Transverse colon (tissue), 4 donors: ENCODE measurements around the gene PPP1R3G. TPM values are rescaled to one million over a fixed set of nuclear protein-coding genes. Genes with fewer than 3 reads are reported as not detected.

Experiments
- DNase-seq: peaks from one replicate; pipeline ENCODE4 v3.0.0-alpha.2; 2019
- H3K27ac ChIP-seq, 4 donors: fragments of 200-600 bp; sonication (generic); 2 replicates each; pipeline ENCODE4 v1.5.1; 2016 to 2018; ENCODE audit warnings: inconsistent platforms in 4 of 4
- H3K27me3 ChIP-seq: fragments of 200-600 bp; sonication (generic); 2 replicates; pipeline ENCODE4 v1.5.1; 2017; ENCODE audit warnings: inconsistent platforms
- H3K36me3 ChIP-seq, 4 donors: fragments of 200-600 bp; sonication (generic); 2 replicates each; pipeline ENCODE4 v1.5.1; 2017 to 2019; ENCODE audit warnings: inconsistent platforms in 4 of 4
- H3K4me1 ChIP-seq, 4 donors: fragments of 200-600 bp; sonication (generic); 2 replicates each; pipeline ENCODE4 v1.5.1; 2017 to 2020; ENCODE audit warnings: inconsistent platforms in 4 of 4
- H3K4me3 ChIP-seq, 4 donors: fragments of 200-600 bp; sonication (generic); 1 replicate in 1 of 4; 2 replicates in 3 of 4; pipeline versions ENCODE4 v1.5.1 to v1.6.1; 2017 to 2019; ENCODE audit warnings: inconsistent platforms in 4 of 4
- H3K9me3 ChIP-seq, 2 donors: fragments of 200-600 bp; sonication (generic); 2 replicates each; pipeline ENCODE4 v1.5.1; 2017 to 2019; ENCODE audit warnings: inconsistent platforms in 2 of 2
- CTCF ChIP-seq, 5 experiments: fragments of 200-600 bp in 3 of 5; fragments of 450-650 bp in 2 of 5; sonication (generic) in 3 of 5; IDR thresholded peaks; 1 replicate in 2 of 5; 2 replicates in 3 of 5; pipeline ENCODE4 v1.5.1; 2016 to 2017; ENCODE audit warnings: antibody characterized with exemption in 5 of 5, inconsistent platforms in 3 of 5, mild to moderate bottlenecking in 2 of 5, moderate library complexity in 1 of 5
- EP300 ChIP-seq: sonication (generic); formaldehyde crosslinking; IDR thresholded peaks from one replicate; pipeline ENCODE4 v1.6.1; 2017; ENCODE audit warnings: antibody characterized with exemption, low read depth
- POLR2A ChIP-seq: fragments of 450-650 bp; IDR thresholded peaks from one replicate; pipeline ENCODE4 v1.6.1; 2016; ENCODE audit warnings: antibody characterized with exemption, mild to moderate bottlenecking, moderate library complexity
- POLR2AphosphoS5 ChIP-seq, 3 donors: sonication (generic); formaldehyde crosslinking; IDR thresholded peaks; one replicate each; pipeline ENCODE4 v1.6.1; 2016; ENCODE audit warnings: antibody characterized with exemption in 3 of 3
- WGBS, 2 donors: methylation state at CpG; one replicate each; pipeline ENCODE4 v1.1.5; 2018; ENCODE audit warnings: low coverage in 1 of 2; 5-methylcytosine and 5-hydroxymethylcytosine counted together
- in situ Hi-C, 4 donors: fragments of 200-750 bp; cut with MboI; loops; one replicate each; pipeline versions ENCODE4 v1.15.0 to v1.15.1; 2017; ENCODE audit warnings: low sequenced_read_pairs in 3 of 4, low pct_ligation_motif_present in 1 of 4, low pct_unique_long_range_greater_than_20kb in 1 of 4
- intact Hi-C: fragments of 100-400 bp; cut with DNase I; formaldehyde crosslinking; loops from one replicate; pipeline ENCODE4 v1.15.1; 2023; ENCODE audit warnings: low total_unique reads
- total RNA-seq, 4 donors: library from RNA; depleted of rRNA; stranded (reverse); fragments of >200 nt; gene quantifications; one replicate each; pipeline ENCODE4 v1.1.0, GENCODE V29; 2016

PPP1R3G gene
- total RNA-seq, 4 donors from 2014 or later: 0.40 to 1.2 (median 0.95) TPM; not detected in 1

- in situ Hi-C loops: loop anchor here in 1 of 4 donors (25.0 kb wide), 1 partner anchor 1432 kb away; no protein-coding TSS in a partner anchor
- intact Hi-C loops: no loop called here
- Histone ChIP-seq H3K4me1 (peaks cover 0 to 13% (median 0%) of the 10 kb centered on the region in 4 donors), H3K4me3 (no peak overlapping the region), H3K27ac (no peak overlapping the region), H3K9me3 (no peaks in the 10 kb centered on the region), H3K27me3 (no peaks in the 10 kb centered on the region), H3K36me3 (no peaks in the 10 kb centered on the region)
- no peak for TF ChIP-seq CTCF (IDR thresholded peaks at IDR 0.05)
- TF ChIP-seq EP300: no peak
- no peak for TF ChIP-seq POLR2AphosphoS5 (IDR thresholded peaks at IDR 0.05)
- no peak for TF ChIP-seq POLR2A
- DNase-seq: no peak
- 75 to 89% methylated on average over 1 to 9 of the region's 10 CpGs for WGBS, 2 donors
Observed at GRCh38 chr6:5130135-5130866, 45.2 kb downstream of the PPP1R3G start.

- no peaks in the 10 kb centered on the region for H3K9me3 ChIP-seq
- intact Hi-C loops: no loop called here
- peak overlapping the region; percentile 26 to 56 (median 48) for H3K27ac ChIP-seq
- TF ChIP-seq POLR2A (no peak), POLR2AphosphoS5 (IDR thresholded peaks at IDR 0.05) (peak; percentile 13 to 73 (median 71))
- H3K4me3 ChIP-seq: peak overlapping the region in 1 of 4 donors; percentile 8
- DNase-seq: peak; percentile 44
- H3K4me1 ChIP-seq: peaks cover 0 to 13% (median 0%) of the 10 kb centered on the region in 4 donors
- WGBS, 2 donors: 40 to 52% methylated on average over 1 to 7 of the region's 7 CpGs
- H3K27me3 ChIP-seq: no peaks in the 10 kb centered on the region
- in situ Hi-C loops: loop anchor here in 1 of 4 donors (25.0 kb wide), 1 partner anchor 1430 kb away; no protein-coding TSS in a partner anchor
- no peaks in the 10 kb centered on the region for H3K36me3 ChIP-seq
Observed at GRCh38 chr6:5132731-5133130, 47.6 kb downstream of the PPP1R3G start.

- intact Hi-C loops: no loop called here
- peaks cover 0 to 13% (median 0%) of the 10 kb centered on the region in 4 donors for H3K4me1 ChIP-seq
- H3K27ac ChIP-seq: no peak overlapping the region
- H3K9me3 ChIP-seq: no peaks in the 10 kb centered on the region
- H3K27me3 ChIP-seq: no peaks in the 10 kb centered on the region
- TF ChIP-seq CTCF (IDR thresholded peaks at IDR 0.05): no peak
- no peak for TF ChIP-seq POLR2A
- no peak for TF ChIP-seq EP300
- TF ChIP-seq POLR2AphosphoS5 (IDR thresholded peaks at IDR 0.05): no peak
- no peak for DNase-seq
- in situ Hi-C loops: loop anchor here in 1 of 4 donors (25.0 kb wide), 1 partner anchor 1428 kb away; no protein-coding TSS in a partner anchor
- WGBS, 2 donors: 70 to 95% methylated on average over 2 of the region's 2 CpGs
- H3K36me3 ChIP-seq: no peaks in the 10 kb centered on the region
- no peak overlapping the region for H3K4me3 ChIP-seq
Observed at GRCh38 chr6:5133943-5134342, 48.8 kb downstream of the PPP1R3G start.

DNA sequence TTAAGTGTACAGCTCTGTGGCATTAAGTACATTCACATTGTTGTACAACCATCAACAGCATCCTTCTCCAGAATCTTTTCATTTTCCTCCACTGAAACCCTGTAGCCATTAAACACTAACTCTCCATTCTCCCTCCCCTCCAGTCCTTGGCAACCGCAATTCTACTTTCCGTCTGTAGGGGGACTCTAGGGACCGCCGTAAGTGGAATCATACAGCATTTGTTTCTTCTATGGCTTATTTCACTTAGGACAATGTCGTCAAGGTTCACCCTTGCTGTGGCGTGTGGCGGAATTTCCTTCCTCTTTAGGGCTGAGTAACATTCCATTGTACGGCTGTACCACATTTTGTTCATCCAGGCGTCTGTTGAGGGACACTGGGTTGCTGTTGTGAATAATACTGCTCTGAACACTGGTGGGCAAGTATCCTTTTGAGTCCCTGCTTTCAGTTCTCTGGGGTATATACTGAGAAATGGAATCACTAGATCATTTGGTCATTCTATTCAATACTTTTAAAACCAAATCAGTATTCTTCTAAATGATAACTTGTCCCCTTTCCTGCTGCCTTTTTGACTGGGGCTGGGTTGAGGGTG, 50.7 kb downstream of the PPP1R3G start:
- H3K4me1 ChIP-seq: peaks cover 0 to 13% (median 0%) of the 10 kb centered on the region in 4 donors
- TF ChIP-seq POLR2A (no peak), EP300 (no peak), CTCF (IDR thresholded peaks at IDR 0.05) (peak; percentile 39 to 58 (median 54))
- H3K27me3 ChIP-seq: no peaks in the 10 kb centered on the region
- DNase-seq: no peak
- intact Hi-C loops: no loop called here
- no peaks in the 10 kb centered on the region for H3K36me3 ChIP-seq
- H3K27ac ChIP-seq: no peak overlapping the region
- H3K4me3 ChIP-seq: no peak overlapping the region
- in situ Hi-C loops: loop anchor here in 1 of 4 donors (25.0 kb wide), 1 partner anchor 1426 kb away; no protein-coding TSS in a partner anchor
- H3K9me3 ChIP-seq: no peaks in the 10 kb centered on the region
- WGBS, 2 donors: 74 to 88% methylated on average over 8 to 9 of the region's 9 CpGs
